ENCODE measurements around the gene TRIM46.

GRCh38 chr1:155176544-155177071 is 3.0 kb downstream of the TRIM46 start:
- TF ChIP-seq CTCF (IDR thresholded peaks at IDR 0.05; ENCODE audit: low read depth, low read length) (peak; percentile 83), MAX (IDR thresholded peaks at IDR 0.05; ENCODE audit: low read depth, low read length) (peak; percentile 63), POLR2A (IDR thresholded peaks at IDR 0.05; ENCODE audit: extremely low read depth, insufficient read length) (no peak), MYC (IDR thresholded peaks at IDR 0.05; ENCODE audit: low read depth, low read length) (peak; percentile 72)

Data from NB4 (cell line).